DND-41 (cell line): ENCODE measurements around the gene MDH1B.

Experiments used
- ATAC-seq: fragments of 200-7000 bp; cut with Tn5 transposase; 3 replicates; pipeline ENCODE4 v1.9.1; 2021; ENCODE audit warnings: low read depth; ENCODE audit not compliant: insufficient read depth
- DNase-seq: peaks from one replicate; pipeline ENCODE4 v3.0.0-alpha.2; 2020
- H2AFZ ChIP-seq: 2 replicates; pipeline ENCODE4 v1.6.0; 2012; ENCODE audit warnings: low read depth, low read length
- H3K27ac ChIP-seq: 2 replicates; pipeline ENCODE4 v1.5.1; 2012; ENCODE audit warnings: low read length, inconsistent platforms
- H3K27me3 ChIP-seq: fragments of 200-600 bp; sonication (generic); 2 replicates; pipeline ENCODE4 v1.6.0; 2012; ENCODE audit warnings: low read length, mild to moderate bottlenecking, inconsistent platforms; ENCODE audit not compliant: insufficient read depth, poor library complexity
- H3K36me3 ChIP-seq: 2 replicates; pipeline ENCODE4 v1.5.1; 2012; ENCODE audit warnings: low read length, inconsistent platforms; ENCODE audit not compliant: insufficient read depth
- H3K4me1 ChIP-seq: 2 replicates; pipeline ENCODE4 v1.5.1; 2012; ENCODE audit warnings: mild to moderate bottlenecking, low read length; ENCODE audit not compliant: insufficient read depth
- H3K4me2 ChIP-seq: 2 replicates; pipeline ENCODE4 v1.6.0; 2012; ENCODE audit warnings: mild to moderate bottlenecking, moderate library complexity, low read length, inconsistent platforms; ENCODE audit not compliant: insufficient read depth
- H3K4me3 ChIP-seq, 2 experiments: fragments of 200-600 bp in 1 of 2; shearing (Covaris generic) in 1 of 2; 2 replicates each; pipeline ENCODE4 v1.5.1; 2012 to 2016; ENCODE audit warnings: inconsistent platforms in 2 of 2, low read length in 2 of 2, mild to moderate bottlenecking in 2 of 2, low read depth in 1 of 2, moderate library complexity in 1 of 2
- H3K79me2 ChIP-seq: 2 replicates; pipeline ENCODE4 v1.6.0; 2012; ENCODE audit warnings: low read length, inconsistent platforms; ENCODE audit not compliant: insufficient read depth
- H3K9ac ChIP-seq: 2 replicates; pipeline ENCODE4 v1.6.0; 2012; ENCODE audit warnings: low read depth, mild to moderate bottlenecking, inconsistent platforms, low read length, moderate library complexity
- H3K9me3 ChIP-seq: 2 replicates; pipeline ENCODE4 v1.5.1; 2012; ENCODE audit warnings: low read length, moderate library complexity, mild to moderate bottlenecking, inconsistent platforms; ENCODE audit not compliant: insufficient read depth, severe bottlenecking
- H4K20me1 ChIP-seq: 2 replicates; pipeline ENCODE4 v1.6.0; 2012; ENCODE audit warnings: low read length; ENCODE audit not compliant: insufficient read depth
- EZH2 ChIP-seq: IDR thresholded peaks from 3 replicates; pipeline ENCODE4 v1.6.1; 2012; ENCODE audit warnings: borderline replicate concordance, low read depth, mild to moderate bottlenecking, moderate library complexity, low read length, inconsistent platforms; ENCODE audit not compliant: severe bottlenecking
- TF ChIP-seq, protein P1 (sequence below): IDR thresholded peaks from 2 replicates; pipeline ENCODE4 v1.5.1; 2012; ENCODE audit warnings: borderline replicate concordance, low read length, moderate library complexity, mild to moderate bottlenecking; ENCODE audit not compliant: poor library complexity, severe bottlenecking; ENCODE audit errors: extremely low read depth

MDH1B gene

GRCh38 chr2:206764673-206765241 lies 371 bp downstream of the MDH1B start:
- Histone ChIP-seq H3K9me3 (no peaks in the 10 kb centered on the region), H3K79me2 (peaks cover 36% of the 10 kb centered on the region), H3K9ac (peak overlapping the region; percentile 81), H4K20me1 (no peaks in the 10 kb centered on the region), H3K36me3 (peaks cover 25% of the 10 kb centered on the region), H3K27ac (peak overlapping the region; percentile 90), H3K27me3 (no peaks in the 10 kb centered on the region), H2AFZ (peak overlapping the region; percentile 97), H3K4me3 (peak overlapping the region; percentile 60 to 99), H3K4me1 (peaks cover 42% of the 10 kb centered on the region), H3K4me2 (peak overlapping the region; percentile 90)
- DNase-seq = no peak
- TF ChIP-seq EZH2 = no peak
- TF ChIP-seq, protein P1, sequence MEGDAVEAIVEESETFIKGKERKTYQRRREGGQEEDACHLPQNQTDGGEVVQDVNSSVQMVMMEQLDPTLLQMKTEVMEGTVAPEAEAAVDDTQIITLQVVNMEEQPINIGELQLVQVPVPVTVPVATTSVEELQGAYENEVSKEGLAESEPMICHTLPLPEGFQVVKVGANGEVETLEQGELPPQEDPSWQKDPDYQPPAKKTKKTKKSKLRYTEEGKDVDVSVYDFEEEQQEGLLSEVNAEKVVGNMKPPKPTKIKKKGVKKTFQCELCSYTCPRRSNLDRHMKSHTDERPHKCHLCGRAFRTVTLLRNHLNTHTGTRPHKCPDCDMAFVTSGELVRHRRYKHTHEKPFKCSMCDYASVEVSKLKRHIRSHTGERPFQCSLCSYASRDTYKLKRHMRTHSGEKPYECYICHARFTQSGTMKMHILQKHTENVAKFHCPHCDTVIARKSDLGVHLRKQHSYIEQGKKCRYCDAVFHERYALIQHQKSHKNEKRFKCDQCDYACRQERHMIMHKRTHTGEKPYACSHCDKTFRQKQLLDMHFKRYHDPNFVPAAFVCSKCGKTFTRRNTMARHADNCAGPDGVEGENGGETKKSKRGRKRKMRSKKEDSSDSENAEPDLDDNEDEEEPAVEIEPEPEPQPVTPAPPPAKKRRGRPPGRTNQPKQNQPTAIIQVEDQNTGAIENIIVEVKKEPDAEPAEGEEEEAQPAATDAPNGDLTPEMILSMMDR = no peak
- ATAC-seq = no peak

DNA sequence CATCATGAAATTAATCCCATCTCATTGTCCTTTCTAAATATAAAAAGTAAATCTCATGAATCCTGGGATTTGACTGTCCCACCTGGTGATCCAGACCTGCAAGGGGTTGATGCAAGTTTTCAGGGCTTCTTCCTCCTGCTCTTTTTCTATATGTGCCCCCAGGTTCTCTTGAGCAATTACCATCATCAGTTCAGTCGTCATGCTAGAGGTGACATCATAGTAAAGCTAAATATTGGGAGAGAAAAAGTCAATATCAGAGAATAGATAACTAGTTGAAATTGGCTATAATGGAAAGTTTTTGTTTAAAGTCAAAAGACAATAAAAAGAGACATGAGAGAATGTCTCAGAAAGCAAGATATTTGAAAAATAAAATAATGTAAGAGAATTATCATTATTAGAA lies 8.3 kb downstream of the MDH1B start:
- H4K20me1 ChIP-seq = no peaks in the 10 kb centered on the region
- no peak overlapping the region for H3K9ac ChIP-seq
- no peaks in the 10 kb centered on the region for H3K36me3 ChIP-seq
- H3K4me2 ChIP-seq = no peak overlapping the region
- H3K79me2 ChIP-seq = no peaks in the 10 kb centered on the region
- no peaks in the 10 kb centered on the region for H3K9me3 ChIP-seq
- no peak overlapping the region for H2AFZ ChIP-seq
- ATAC-seq = no peak
- H3K4me3 ChIP-seq = no peak overlapping the region
- H3K4me1 ChIP-seq = no peaks in the 10 kb centered on the region
- H3K27ac ChIP-seq = no peak overlapping the region
- no peak for DNase-seq
- H3K27me3 ChIP-seq = peaks cover 3% of the 10 kb centered on the region
- TF ChIP-seq, protein P1 = no peak
- no peak for TF ChIP-seq EZH2

GRCh38 chr2:206740800-206741199 lies 24.3 kb downstream of the MDH1B start:
- Histone ChIP-seq H3K4me1 (no peaks in the 10 kb centered on the region), H3K79me2 (no peaks in the 10 kb centered on the region), H2AFZ (no peak overlapping the region), H3K9me3 (no peaks in the 10 kb centered on the region), H3K9ac (no peak overlapping the region), H3K36me3 (no peaks in the 10 kb centered on the region), H3K4me3 (no peak overlapping the region), H3K27ac (no peak overlapping the region), H3K4me2 (no peak overlapping the region), H3K27me3 (no peaks in the 10 kb centered on the region), H4K20me1 (no peaks in the 10 kb centered on the region)
- no peak for TF ChIP-seq EZH2
- TF ChIP-seq, protein P1 = no peak
- DNase-seq = no peak
- ATAC-seq = no peak

- no peak overlapping the region for H3K27ac ChIP-seq
- no peaks in the 10 kb centered on the region for H3K9me3 ChIP-seq
- ATAC-seq (no peak), DNase-seq (no peak)
- H4K20me1 ChIP-seq = no peaks in the 10 kb centered on the region
- no peaks in the 10 kb centered on the region for H3K4me1 ChIP-seq
- no peak overlapping the region for H3K9ac ChIP-seq
- H2AFZ ChIP-seq = no peak overlapping the region
- no peaks in the 10 kb centered on the region for H3K36me3 ChIP-seq
- H3K27me3 ChIP-seq = no peaks in the 10 kb centered on the region
- H3K4me2 ChIP-seq = no peak overlapping the region
- no peaks in the 10 kb centered on the region for H3K79me2 ChIP-seq
- H3K4me3 ChIP-seq = no peak overlapping the region
- TF ChIP-seq, protein P1 = no peak
- no peak for TF ChIP-seq EZH2
Measured at GRCh38 chr2:206739271-206739670, 25.9 kb downstream of the MDH1B start.
